GM18868 (cell line): ENCODE data around the gene PDE4C.

ENCODE experiments used
- ATAC-seq: cut with Tn5 transposase; IDR thresholded peaks from one replicate; pipeline ENCODE4 v1.9.1; 2021; ENCODE audit warnings: mild to moderate bottlenecking, moderate library complexity; ENCODE audit not compliant: unreplicated experiment

Gene PDE4C

DNA sequence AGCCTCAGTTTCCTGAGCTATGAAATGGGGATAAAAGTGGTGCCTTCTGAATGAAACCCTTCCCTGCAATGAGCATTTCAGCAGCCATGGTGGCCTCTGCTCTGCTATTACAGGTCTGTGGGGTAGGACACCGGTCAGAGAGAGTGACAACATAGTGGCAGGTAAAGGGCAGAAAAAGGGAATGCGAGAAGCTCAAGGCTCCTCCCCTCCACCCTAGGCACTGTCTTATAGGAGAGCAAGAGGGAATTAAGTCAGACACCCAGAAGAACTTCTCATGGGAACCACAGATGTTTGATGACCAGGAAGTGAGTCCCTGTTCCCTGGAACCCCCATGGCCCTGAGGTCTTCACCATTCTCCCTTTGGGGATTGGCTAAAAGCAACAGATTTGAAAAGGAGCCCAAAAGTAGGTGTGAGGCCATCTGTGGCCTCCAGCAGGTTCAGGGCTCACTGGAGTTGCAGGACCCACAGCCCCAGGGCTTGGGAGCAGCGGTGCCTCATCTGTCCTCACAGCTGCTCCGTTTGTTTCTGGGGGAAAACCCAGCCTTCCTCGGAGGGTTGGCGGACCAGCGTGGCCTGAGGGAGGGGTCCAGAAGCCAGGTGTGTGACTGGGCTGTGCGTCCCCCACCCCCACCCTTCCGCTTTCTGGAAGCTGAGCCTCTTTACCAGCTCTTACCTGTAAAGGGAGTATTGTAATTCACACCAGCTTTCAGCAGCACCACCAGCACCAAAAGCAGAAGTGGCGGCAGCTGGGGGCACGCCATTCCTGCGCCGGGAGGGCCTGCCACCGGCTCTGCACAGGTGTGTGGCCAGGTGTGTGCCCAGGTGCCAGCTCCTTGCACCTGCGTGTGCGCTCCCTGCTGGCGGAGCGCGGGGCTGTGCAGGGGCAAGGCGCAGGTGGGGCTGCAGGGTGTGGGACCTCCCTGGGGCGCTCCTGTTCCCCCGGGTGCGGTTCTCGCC lies 28.6 kb upstream of the PDE4C start:
- no peak for ATAC-seq

DNA sequence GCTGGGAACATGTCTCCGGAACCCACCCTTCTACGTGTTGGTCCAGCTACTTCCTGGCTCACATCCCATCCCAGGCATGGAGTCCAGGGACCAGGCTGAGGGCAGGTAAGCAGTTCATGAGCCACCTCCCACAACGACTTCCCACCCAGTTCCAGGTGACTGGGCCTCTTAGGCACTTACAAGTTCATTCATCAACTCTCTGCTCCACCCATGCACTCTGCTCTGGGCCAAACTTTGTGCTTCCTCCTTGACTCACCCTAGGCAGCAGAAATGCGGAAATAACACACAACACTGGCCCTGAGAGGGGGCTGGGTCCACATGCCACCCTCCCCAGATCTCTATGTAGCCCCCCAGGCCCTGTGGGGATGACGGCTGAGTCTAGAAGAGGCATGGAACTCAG lies 27.5 kb upstream of the PDE4C start:
- no peak for ATAC-seq

DNA sequence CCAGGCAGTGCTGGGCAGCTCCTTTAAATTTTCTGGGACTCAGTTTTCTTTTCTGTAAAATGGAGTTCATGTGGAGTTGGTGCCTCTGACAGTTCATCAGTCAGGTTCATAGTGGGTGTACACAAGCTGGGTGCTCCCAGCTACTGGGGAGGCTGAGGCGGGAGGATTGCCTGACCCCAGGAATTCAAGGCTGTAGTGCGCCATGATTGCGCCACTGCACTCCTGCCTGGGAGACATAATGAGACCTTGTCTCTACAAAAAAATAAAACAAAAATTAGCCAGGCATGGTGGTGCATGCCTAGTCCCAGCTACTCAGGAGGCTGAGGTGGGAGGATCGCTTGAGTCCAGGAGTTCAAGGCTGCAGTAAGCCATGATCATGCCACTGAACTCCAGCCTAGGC lies 26.9 kb upstream of the PDE4C start:
- ATAC-seq: no peak

DNA sequence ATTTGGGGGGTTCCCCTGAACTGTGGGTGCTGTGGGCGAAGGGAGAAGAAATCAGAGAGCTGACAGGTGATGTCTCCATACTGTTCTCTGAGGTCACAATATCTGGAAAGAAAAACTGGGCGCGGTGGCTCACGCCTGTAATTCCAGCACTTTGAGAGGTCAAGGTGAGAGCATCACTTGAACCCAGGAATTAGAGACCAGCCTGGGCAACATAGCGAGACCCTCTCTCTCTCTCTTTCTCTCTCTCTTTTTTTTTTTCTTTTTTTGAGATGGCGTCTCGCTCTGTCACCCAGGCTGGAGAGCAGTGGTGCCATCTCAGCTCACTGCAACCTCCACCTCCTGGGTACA lies 26.1 kb upstream of the PDE4C start:
- no peak for ATAC-seq

DNA sequence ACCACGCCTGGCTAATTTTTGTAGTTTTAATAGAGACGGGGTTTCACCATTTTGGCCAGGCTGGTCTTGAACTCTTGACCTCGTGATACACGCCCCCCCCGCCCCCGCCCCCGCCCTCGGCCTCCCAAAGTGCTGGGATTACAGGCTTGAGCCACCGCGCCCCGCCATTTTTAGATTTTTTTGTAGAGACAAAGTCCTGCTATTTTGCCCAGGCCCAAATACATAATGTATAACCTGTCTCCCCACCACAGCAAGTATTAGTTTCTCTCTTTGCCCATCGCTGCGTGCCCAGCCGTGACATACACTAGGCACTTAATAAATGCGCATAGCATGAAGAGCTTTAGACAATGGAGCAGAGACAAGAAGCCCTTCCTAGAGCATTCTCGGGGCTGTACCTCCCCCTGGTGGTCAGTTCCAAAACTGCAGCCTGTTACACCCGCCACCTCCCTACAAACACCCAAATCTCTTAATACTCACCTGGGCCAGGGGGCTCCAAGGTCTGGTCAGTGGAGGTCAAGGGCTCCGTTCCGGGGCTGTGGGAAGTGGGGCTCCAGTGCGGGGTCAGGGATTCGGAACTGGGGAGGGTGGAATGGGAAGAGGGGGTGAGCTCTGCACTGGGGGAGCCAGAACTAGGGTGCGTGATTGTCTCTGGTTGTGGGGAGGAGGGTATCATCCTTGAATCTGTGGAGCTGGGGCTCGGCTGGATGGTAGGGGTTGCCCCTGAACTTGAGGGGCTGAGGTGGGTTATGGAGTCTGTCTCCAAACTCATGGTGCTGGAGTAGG lies 25.5 kb upstream of the PDE4C start:
- ATAC-seq: no peak

DNA sequence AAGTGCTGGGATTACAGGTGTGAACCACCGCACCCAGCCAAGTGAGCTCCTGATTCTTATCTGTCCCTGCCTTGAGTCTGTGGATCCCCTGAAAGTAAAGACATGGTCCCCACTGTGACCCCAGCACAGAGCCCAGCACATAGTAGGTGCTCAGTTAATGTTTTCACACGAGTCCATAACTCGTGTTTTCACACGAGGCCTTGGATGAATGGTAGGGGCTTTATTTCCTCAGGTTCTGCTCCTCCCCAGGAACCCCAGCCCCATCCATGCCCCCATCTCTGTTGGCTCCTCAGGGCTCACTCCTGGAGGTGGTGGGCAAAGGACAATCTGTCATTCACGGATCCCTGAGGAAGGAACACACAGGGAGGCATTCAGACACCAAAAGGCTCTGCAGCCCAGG lies 23.6 kb upstream of the PDE4C start:
- no peak for ATAC-seq

DNA sequence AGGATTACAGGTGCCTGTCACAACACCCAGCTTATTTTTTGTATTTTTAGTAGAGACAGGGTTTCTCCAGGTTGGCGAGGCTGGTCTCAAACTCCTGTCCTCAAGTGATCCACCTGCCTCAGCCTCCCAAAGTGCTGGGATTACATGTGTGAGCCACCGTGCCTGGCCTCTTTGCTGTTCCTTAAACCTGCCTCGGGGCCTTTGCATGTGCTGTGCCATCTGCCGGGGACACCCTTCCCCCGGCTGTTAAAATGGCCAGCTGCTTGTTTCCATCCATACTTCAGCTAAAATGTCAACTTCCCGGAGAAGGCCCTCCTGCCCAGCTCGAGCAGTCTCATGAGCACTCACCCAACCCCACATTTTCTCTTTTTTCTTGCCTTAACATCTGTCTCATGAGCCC lies 19.1 kb upstream of the PDE4C start:
- ATAC-seq: no peak

DNA sequence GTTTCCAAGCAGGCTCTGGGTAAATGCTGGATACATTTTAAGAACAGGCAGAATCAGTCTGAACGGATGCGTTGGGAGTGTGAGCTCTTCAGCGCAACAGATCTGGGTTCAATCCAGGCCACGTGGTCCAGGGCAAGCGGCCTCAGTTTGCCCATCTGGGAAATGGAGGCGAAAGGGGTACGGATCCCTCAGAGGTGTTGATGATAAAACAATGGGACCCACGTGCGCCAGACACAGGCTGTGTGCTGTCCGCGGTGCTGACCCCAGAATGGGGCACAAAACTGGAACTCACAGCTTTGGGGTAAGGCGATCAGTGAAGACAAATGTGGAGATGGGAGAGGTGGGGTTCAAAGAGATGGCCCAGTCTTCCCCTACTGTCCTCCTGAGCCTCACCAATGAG lies 13.1 kb upstream of the PDE4C start:
- ATAC-seq: no peak

DNA sequence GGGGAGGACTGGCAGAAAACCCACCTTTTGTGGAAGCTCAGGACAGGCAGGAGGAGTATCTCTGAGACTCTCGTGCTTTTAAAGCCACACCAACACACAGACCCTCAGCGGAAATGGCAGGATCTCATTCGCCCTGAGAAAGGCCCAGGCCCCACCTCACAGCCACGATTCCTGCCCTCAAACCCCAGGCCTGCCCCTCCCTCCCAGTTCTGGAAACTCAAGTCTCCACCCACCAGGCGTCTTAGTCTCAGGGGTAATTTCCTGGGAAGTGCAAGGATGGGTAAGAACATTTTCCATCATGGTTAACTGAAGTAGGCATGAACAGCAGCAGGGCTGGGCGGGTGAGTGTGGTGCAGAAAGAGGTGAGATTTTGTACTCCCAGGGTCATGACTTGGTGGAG lies 8.0 kb upstream of the PDE4C start:
- no peak for ATAC-seq

DNA sequence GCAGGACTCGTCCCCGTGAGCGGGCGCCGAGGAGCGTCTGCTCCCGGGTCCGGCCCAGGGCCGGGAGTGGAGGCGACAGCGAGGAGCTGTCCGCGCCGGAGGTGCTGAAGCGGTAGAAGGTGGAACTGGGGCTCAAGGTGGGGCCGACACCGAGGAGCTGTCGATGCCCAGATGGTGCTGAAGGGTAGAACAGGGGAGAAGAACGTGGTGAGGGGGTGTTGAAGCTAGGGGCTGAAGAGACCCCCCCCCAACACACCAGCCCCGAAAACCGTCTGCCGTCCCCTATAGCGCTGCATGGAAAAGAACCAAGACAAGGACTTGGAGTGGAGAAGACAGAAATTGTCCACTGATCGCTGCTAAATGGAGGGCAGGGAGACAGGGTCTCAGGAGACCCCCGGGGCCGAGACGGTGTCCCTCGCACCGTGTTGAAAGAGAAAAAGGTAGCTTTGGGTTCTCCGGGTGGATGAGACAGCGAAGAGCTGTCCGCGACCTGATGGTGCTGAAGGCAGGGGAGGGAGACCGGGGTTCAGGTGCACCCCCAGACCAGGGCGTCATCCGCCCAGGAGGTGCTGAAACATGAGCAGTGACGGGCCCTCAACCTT lies 7.1 kb upstream of the PDE4C start:
- ATAC-seq: no peak

DNA sequence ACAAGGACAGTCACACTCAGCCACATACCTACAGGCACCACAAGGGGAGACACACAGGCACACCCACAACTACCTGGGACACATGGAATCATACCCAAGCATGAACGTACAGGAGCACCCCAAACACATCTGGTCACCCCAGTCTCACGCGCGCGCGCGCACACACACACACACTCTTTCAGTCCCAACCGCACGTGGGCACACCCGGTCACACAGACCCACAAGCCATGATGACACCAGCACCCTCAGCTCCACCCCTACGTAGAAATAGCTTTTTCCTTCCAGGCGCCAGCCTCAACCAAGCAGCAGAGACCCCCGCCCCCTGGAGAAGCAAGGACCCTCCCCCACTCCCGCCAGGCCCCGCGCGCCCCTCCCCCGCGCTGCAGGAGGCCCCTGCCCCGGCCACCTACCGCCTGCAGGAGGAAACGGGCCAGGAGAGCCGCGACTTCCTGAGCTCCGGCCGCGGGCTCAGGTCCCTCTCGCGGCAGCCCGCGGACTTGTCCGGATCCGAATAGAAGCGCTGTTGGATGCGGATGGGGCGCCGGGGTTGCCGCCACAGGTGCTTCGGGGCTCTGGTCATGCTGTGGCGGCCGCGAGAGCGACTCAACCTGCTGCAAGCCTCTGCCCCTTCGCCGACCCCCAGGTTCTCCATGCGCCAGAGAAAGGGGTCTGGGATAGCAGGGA lies 6.4 kb upstream of the PDE4C start:
- no peak for ATAC-seq

DNA sequence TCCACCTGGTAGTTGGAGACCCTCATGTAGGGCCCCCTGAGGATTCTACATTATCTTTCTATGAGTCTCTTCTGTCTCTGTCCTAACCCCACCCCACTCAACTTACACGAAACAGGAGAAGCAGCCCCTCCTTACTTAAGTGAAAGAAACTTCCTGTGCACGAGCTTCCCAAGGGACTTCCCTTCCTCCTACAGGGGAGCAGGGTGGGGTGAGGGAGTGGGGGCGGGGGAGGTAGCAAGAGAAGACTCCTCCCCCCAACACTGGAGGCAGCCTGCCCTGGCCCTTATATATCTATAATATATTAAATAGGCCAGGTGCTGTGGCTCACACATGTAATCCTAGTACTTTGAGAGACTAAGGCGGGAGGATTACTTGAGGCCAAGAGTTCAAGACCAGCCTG lies 5.5 kb upstream of the PDE4C start:
- ATAC-seq: no peak

DNA sequence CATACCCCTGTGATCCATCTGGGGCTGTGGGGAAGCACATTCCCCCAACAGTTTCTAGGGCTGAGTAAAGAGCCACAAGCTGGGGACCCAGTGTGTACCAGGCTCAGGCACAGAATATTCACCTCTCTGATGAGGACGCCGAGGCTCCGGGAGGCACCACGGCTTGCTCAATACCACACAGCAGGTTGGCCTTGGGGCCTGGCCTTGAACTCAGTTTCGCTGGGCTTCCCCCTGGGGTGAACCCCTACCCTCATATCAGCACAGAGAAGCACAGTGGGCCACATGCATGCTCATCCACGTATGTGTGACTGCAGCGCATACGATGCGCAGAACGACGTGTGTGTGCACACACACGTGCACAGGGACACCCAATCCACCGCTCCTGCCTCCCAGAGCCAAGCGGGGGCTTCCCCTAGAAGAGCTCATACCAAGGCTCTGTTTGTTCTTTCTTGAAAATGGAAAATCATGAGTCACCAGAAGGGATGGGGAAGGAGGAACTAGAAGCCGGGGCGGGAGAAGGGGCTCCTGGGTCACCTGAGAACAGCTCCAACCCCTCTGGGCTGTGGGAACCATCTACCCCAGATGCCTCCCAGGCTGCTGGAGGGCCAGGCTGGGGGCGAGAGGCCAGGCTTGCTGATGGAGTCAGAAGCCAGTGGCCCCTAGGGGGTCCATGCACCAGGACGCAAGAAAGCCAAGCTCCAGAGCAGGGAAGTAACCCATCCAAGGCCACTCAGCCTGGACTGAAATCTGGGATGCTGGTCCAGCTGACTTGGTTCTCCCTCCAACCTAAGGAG lies 4.9 kb upstream of the PDE4C start:
- no peak for ATAC-seq

DNA sequence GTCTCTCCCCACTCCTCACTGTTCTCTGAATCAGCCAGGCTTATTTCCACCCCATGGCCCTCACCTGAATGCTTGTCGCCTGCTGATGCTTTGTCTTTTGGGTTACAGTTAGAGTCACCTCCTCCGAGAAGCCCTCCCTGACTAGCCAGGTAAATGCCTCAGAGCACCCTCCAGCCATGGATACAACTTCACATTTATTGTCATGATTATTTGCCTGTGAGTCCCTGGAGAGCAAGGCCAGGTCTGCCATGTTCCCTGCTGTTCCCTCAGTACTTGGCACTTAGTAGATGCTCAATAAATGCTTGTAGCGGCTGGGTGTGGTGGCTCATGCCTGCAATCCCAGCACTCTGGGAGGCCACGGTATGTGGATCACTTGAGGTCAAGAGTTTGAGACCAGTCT lies 3.7 kb upstream of the PDE4C start:
- ATAC-seq: no peak

DNA sequence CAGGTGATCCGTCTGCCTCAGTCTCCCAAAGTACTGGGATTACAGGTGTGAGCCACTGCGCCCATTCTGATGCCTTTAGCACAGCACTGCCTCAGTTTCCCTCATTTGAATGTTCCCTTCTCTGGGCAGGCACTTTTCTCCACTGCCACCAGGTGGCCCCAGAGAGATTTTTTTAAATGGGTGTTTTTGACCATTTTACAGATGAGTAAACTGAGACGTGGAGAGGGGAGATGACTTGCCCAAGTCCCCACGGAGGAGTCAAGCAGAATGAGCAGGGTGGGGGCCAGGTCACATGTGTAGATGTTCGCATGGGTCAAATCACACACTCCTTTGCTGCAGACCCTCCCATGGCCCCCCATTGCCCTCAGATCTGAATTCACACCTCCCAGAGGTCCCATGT lies 3.2 kb upstream of the PDE4C start:
- ATAC-seq: no peak

DNA sequence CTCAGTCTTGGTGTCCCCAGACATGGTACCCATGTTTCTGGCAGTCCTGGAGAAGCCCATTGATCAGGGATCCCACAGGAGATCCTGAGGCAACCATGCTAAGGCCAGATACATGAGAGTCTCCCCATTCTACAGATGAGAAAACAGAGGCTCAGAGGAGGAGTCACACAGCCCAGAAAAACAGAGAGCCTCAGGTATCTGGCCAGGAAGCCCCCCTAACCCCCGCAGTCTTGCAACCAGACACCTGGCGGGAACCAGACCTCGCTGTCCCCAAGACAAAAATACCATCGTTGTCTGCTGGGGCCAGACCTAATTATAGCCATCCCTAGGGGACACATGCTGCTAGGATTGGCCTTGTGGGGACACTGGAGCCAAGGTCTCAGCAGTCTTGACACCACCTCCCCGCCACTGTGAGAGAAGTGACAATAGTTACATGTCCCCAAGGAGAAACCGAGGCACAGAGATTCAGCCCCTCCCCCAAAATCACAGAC lies 1.6 kb upstream of the PDE4C start:
- no peak for ATAC-seq

DNA sequence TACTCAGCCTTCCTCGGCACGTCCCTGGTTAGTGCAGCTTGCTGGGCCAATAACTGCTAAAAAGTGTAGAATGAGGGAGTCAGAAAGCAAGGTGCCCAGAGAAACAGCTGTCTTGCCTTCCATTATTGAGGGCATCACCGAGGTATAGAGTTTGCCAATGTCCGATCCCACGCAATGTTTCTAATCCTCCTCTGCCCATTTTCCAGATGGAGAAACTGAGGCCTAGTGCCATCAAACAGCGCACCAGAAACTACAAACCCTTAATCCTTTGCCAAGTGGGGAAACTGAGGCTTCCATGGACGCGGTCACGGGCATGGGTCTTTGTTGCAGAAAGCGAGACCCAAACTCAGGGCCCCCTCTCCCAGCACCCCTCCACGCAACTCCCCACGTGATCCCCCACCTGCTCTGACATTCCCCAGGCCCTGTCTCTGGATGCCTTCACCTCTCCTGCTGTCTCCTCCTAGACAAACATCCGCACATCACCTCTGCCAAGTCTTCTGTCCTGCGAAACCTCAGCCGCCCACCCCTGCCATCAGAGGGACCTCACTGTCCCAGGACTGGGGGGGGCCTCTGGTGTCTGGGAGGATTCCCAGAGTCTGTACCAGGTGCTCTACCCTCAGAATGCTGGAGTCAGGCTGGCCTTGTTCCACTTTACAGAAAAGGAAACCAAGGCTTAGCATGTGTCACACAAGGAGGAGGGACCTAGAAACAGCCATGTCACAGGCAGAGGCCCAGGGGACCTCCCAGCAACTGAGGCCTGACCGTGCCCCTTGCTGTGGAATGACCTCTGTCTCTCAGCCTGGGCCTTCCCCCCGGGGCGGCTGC lies 930 bp upstream of the PDE4C start:
- ATAC-seq: no peak

DNA sequence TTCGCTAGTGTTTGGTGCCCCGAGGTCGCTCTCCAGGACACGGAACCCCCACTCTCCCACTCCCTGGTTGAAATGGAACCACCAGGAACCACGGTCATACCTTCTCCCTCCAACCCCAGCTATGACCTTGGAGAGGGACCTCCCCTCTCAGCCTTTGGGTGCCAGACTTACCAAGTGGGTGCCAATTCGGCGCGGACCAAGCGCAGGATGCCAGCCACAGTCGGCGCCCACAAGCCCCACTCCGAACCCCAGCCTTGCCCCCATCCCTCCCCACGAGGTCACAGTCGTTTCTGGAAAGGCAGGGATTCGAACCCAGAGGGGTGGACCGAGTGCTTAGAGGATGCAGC lies 910 bp downstream of the PDE4C start:
- ATAC-seq: no peak

DNA sequence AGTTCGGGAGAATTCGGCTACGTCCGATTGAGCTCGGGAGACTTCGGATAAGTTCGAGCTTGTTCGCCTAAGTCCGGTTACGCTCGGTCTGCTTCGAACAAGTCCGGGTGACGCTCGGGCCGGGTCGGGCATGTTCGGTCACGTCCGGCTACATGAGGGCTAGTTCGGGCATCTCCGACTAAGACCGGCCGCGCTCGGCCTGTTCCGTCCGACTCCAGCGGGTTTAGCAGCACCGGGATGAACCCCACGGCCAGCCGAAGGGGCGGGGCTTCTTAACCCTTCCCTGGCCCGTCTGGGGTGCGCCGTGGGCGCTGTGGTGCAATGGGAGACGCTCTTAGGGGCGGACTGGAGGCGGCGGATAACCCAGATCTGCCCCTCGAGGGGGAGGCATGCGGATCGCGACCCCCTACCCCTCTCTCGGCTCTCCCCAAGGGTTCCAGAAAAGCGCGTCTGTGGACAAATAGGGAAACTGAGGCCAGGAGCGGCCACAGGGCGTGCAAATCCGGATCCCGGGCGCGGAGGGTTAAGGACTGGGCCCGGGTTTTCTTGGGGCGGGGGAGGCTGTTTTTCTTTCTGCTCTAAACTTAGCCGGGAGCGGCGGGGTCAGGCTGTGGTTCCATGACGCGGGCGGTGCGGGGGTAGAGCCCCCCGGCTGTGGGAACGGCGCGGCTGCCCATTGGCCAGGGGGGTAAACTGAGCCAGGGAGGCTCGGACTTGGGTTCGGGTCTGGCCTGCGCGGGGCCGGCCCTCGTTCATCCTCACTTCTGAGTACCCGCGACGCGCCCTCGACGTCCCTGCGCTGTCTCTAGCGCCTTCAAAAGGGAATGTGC lies 1.5 kb downstream of the PDE4C start:
- ATAC-seq: peak; percentile 94
